Adrenal gland (tissue), 5 donors: Measurements from ENCODE around the gene STXBP3.

Experiments used
- CTCF ChIP-seq, 6 experiments: fragments of 450-650 bp in 4 of 6; fragments of 200-600 bp in 2 of 6; sonication (generic) in 1 of 6; IDR thresholded peaks; 1 replicate in 5 of 6; 2 replicates in 1 of 6; pipeline versions ENCODE4 v1.5.1 to v1.8.0; 2016 to 2021; ENCODE audit warnings: antibody characterized with exemption in 6 of 6, mild to moderate bottlenecking in 2 of 6, moderate library complexity in 1 of 6
- POLR2A ChIP-seq, 2 donors: fragments of 450-650 bp; IDR thresholded peaks; one replicate each; pipeline ENCODE4 v1.6.1; 2017; ENCODE audit warnings: antibody characterized with exemption in 2 of 2, mild to moderate bottlenecking in 2 of 2, moderate library complexity in 1 of 2
- donor health status: DM: no; HTN: no; CAD: no.

GRCh38 chr1:108799001-108799400 lies 52.5 kb downstream of the STXBP3 start:
- TF ChIP-seq CTCF (IDR thresholded peaks at IDR 0.05) = no peak
- TF ChIP-seq POLR2A (IDR thresholded peaks at IDR 0.05) = no peak
